Cardiac fibroblast (primary cell): ENCODE data around the gene CAPN11.

ENCODE experiments used
- DNase-seq, 2 donors: peaks; one replicate each; pipeline versions ENCODE4 v3.0.0 to v3.0.0-alpha.2; 2010; ENCODE audit warnings: low read depth in 2 of 2
- H3K4me3 ChIP-seq, 2 donors: replicated peaks in 1 of 2; 1 replicate in 1 of 2; 2 replicates in 1 of 2; pipeline ENCODE4 v1.5.1; 2011; ENCODE audit warnings: low read depth in 2 of 2, low read length in 2 of 2, mild to moderate bottlenecking in 2 of 2, moderate library complexity in 1 of 2
- TF ChIP-seq, protein P1 (sequence below): IDR thresholded peaks from one replicate; pipeline ENCODE4 v1.5.1; 2011; ENCODE audit warnings: low read depth, mild to moderate bottlenecking, low read length, inconsistent platforms

The CAPN11 gene

DNA sequence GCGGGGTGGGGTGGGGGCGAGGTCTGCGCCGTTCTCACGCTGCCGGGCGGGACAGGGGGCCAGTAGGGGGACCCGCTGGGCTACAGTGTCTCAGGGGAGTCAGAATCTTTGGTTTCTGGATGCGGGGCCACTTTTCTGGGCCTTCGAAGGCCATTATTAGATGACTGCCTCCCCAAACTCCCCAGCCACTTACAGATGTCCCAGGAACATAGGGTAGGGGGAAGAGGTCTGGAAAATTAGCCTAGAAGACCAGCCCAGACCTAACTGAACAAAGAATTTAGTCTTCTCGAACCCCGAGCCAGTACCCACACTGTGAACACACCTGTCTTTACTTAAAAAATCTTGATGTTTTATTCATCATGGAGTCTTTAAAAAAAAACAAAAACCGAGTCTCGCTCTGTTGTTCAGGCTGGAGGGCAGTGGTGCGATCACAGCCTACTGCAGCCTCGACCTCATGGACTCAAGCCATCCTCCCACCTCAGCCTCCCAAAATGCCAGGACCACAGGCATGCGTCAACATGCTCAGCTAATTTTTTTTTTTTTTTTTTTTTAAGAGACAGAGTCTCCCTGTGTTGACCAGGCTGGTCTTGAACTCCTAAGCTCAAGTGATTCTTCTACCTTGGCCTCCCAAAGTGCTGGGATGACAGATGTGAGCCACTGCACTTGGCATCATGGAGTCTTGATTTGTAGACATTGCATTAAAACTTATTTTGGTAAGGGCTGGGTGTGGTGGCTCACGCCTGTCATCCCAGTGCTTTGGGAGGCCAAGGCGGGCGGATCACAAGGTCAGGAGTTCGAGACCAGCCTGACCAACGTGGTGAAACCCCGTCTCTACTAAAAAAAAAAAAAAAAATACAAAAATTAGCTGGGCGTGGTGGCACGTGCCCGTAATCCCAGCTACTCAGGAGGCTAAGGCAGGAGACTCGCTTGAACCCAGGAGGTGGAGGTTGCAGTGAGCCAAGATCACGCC lies 61.5 kb downstream of the CAPN11 start:
- H3K4me3 ChIP-seq: peak overlapping the region in 1 of 2 donors; percentile 45
- TF ChIP-seq, protein P1, sequence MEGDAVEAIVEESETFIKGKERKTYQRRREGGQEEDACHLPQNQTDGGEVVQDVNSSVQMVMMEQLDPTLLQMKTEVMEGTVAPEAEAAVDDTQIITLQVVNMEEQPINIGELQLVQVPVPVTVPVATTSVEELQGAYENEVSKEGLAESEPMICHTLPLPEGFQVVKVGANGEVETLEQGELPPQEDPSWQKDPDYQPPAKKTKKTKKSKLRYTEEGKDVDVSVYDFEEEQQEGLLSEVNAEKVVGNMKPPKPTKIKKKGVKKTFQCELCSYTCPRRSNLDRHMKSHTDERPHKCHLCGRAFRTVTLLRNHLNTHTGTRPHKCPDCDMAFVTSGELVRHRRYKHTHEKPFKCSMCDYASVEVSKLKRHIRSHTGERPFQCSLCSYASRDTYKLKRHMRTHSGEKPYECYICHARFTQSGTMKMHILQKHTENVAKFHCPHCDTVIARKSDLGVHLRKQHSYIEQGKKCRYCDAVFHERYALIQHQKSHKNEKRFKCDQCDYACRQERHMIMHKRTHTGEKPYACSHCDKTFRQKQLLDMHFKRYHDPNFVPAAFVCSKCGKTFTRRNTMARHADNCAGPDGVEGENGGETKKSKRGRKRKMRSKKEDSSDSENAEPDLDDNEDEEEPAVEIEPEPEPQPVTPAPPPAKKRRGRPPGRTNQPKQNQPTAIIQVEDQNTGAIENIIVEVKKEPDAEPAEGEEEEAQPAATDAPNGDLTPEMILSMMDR: no peak
- DNase-seq: no peak

DNA sequence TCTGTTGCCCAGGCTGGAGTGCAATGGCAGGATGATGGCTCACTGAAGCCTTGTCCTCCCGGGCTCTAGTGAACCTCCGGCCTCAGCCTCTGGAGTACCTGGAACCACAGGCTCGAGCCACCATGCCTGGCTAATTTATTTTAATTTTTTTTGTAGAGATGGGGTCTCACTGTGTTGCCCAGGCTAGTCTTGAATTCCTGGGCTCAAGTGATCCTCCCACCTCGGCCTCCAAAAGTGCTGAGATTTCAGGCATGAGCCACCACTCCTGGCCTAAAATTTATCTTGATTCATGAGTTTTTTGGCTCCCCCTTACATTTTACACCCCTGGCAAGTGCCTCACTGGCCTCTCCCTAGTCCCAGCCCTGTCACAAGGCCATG lies 62.3 kb downstream of the CAPN11 start:
- H3K4me3 ChIP-seq: no peak overlapping the region
- no peak for DNase-seq
- TF ChIP-seq, protein P1: no peak

DNA sequence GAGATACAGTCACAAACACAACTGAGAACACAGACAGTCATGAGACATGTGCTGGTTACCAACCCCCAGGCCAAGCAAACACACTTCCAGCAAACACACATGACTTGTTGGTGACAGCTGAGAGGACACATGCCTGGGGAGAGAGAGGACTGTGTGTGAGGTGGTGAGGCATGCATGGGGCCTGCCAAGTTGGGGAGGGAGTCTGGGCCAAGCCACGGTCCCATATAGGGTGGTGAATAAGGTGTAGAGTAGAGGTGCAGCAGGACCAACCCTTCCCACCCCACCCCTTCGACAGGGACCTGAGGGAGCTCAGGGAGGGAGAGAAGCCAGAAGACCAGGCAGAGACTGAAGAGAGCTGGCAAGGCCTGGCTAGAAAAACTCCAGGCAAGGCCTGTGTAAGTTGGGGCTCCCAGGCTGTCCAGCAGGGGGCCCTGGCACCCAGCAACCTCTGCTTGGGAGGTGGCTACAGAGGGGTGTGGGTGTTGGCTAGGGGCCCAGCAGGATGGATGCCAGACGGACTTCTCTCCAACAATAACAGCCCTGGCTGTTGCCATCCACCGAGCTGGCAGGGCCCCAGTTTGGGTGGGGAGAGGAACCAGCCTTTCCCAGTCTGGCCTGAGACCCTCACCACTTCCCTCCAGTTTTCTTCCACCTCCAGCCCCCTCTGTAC lies 62.8 kb downstream of the CAPN11 start:
- DNase-seq: peak; percentile 84 to 94
- TF ChIP-seq, protein P1: peak; percentile 90
- no peak overlapping the region for H3K4me3 ChIP-seq

DNA sequence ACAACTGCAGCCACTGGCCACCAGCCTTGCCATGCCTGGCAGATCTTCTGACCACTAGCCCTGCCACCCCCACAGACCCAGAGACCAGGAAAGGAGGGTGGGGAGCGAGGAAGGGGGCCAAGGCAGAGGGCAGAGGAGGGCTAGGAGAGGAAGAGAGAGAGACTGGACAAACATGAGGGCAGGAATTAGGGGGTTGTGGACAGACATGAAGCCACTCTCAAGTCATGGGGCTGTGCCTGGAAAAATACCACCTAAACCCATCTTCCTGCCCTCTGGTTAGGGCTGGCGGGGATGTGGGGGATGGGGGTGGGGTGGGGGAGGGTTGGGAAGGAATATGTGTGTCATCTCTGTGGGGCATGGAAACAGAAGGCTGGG lies 63.3 kb downstream of the CAPN11 start:
- no peak overlapping the region for H3K4me3 ChIP-seq
- DNase-seq: no peak
- TF ChIP-seq, protein P1: no peak

DNA sequence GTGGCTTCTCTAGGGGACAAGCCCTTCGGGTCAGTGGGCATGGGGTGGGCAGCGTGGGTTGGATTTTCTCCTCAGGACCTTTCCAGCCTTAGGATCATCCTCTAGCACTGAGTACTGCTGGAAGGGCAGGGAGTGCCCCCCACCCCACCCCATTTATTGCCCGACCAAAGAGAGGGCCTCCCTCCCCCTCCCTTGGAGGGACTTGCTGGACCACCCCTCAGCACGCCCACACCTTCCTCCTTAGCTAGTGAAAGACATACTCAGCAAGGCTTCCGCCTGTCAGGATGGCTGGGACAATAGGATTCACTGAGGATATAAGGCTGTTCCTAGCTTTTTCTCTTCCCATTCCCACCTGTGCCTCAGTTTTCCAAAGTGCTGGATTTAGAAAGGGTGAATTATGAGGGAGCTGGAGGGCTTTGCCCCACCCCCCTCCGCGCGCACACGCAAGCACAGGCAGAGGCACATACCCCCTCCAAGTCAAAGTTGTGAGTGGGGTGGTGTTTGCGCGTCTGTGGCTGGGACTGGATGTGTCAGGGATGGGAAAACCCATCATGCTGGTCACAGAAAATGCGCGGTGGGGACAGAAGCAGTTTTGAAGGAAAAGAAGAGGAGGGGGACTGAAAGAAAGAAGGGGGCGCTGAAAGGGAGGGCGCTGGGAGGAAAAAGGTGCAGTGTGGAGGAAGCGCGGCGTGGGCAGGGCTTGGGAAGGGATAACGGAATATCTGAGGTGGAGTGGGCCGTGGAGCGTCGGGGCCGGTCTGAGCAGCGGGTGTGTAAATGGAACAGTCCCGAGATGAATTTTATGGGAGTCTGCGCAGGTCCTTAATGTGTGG lies 64.1 kb downstream of the CAPN11 start:
- TF ChIP-seq, protein P1: no peak
- DNase-seq: no peak

DNA sequence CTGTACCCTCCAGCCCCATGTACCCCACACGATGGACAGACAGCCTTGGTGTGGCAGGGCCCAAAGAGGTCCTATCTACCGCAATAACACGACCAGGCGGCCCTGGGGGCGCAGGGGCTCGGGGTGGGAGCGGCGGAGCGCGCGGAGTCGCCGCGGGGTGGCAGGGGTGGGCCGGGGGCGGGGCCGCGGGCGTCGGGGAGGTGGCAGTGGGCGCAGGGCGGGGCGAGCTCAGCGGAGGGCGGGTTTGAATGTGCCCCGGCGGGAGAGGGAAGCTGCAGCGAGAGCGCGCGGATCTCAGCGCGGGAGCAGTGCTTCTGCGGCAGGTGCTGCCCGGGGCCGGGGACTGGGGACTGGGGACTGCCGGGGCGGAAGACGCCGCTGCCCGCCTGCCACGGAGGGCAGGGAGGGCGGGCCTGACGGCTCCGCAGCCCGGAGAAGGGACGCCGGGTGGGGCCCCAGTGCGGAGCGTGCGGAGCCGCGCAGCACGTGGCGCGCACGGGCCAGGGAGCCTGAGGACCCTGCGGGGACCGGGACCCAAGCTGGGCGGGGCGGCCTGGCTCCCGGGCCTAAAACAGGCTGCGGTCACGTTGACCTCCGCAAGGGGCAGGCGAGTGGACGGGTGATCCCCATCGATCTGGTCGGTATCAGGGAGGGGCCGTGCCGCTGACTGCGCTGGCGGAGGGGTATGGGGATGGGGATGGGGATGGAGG lies 64.9 kb downstream of the CAPN11 start, which contains the start of gene SLC29A1:
SLC29A1 (plus strand) TSS at position 277 of the 710 bp plus-strand sequence. CDS start 3,719 bp downstream, outside the sequence.
- peak; percentile 34 to 42 for DNase-seq

More for the DNA sequence above, 64.1 kb downstream of the CAPN11 start:
- peak overlapping the region; percentile 50 to 60 for H3K4me3 ChIP-seq

More for the DNA sequence above, 64.9 kb downstream of the CAPN11 start, which contains the start of gene SLC29A1:
- TF ChIP-seq, protein P1: no peak
- peak within 1 kb of the TSS; percentile 50 to 60 for H3K4me3 ChIP-seq
